ENCODE data around the gene CHAT.

DNA sequence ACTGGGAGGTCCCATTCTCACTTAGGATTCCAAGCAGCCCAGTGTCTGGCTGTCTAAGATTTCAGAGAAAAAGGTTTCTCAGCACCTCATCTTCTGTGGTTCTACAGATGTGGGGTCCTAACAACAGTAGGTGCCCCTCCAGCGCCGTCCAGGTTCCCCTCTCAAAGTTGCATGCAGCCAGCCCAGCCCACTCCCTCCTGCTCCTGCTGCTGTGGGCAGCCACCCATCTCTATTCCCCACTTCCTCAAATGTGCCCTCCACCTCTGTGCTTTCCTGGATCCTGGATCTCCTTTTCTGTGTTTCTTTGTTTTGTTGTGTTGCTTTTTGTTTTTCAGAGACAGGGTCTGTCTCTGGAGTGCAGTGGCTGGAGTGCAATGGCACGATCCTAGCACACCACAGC is 17.0 kb upstream of the CHAT start:
- TF ChIP-seq, protein P1, sequence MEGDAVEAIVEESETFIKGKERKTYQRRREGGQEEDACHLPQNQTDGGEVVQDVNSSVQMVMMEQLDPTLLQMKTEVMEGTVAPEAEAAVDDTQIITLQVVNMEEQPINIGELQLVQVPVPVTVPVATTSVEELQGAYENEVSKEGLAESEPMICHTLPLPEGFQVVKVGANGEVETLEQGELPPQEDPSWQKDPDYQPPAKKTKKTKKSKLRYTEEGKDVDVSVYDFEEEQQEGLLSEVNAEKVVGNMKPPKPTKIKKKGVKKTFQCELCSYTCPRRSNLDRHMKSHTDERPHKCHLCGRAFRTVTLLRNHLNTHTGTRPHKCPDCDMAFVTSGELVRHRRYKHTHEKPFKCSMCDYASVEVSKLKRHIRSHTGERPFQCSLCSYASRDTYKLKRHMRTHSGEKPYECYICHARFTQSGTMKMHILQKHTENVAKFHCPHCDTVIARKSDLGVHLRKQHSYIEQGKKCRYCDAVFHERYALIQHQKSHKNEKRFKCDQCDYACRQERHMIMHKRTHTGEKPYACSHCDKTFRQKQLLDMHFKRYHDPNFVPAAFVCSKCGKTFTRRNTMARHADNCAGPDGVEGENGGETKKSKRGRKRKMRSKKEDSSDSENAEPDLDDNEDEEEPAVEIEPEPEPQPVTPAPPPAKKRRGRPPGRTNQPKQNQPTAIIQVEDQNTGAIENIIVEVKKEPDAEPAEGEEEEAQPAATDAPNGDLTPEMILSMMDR (IDR thresholded peaks at IDR 0.05; ENCODE audit: low read depth, low read length): no peak
- no peak for TF ChIP-seq EZH2phosphoT487 (IDR thresholded peaks at IDR 0.05; ENCODE audit: low read depth)
